Measurements from ENCODE around the gene HOXB2. TPM values are rescaled to one million over a fixed set of nuclear protein-coding genes. Genes with fewer than 3 reads are reported as not detected.

The HOXB2 gene
- total RNA-seq, 1 donor from 2014 or later, result 46.6 TPM

DNA sequence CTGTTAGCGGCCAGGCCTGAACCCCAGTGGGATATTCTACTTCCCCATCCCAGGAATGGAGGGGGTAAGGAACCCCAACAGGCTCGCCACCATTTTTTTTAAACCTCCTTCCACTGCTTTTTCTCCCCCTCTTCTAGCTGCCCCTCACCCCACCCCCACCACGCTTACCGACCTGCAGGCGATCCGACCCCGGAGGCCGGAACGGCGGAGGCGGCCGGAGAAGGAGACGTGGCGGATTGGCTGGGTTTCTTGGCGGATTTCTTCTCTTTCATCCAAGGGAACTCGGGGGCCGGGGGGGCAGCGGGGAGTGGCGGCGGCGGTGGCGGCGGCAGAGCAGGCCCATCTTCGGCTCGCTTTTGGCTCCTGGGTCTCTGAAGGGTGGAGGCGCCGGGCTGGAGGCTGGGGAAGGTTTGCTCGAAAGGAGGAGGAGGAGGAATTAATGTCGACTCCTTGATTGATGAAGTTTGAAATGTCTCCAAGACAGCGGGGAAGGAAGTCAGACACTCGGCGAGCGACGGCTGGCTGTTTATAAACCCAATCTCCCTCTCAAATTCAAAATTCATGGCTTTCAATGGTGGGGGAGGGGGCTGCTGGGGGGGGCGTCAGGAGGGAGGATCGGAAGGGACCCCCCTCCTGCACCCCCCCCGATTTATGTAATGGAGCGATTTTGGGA lies 424 bp downstream of the HOXB2 start:
- peak; percentile 79 for DNase-seq (ENCODE audit: low spot score in 2 of 2, unreplicated experiment in 2 of 2)
- Mint-ChIP-seq H3K4me3 (peak overlapping the region; percentile 91), H3K27ac (peak overlapping the region; percentile 99), H3K9me3 (no peaks in the 10 kb centered on the region), H3K4me1 (peaks cover 72% of the 10 kb centered on the region), H3K27me3 (ENCODE audit: low read depth) (no peaks in the 10 kb centered on the region), H3K36me3 (peaks cover 16% of the 10 kb centered on the region)
- TF ChIP-seq, protein P1, sequence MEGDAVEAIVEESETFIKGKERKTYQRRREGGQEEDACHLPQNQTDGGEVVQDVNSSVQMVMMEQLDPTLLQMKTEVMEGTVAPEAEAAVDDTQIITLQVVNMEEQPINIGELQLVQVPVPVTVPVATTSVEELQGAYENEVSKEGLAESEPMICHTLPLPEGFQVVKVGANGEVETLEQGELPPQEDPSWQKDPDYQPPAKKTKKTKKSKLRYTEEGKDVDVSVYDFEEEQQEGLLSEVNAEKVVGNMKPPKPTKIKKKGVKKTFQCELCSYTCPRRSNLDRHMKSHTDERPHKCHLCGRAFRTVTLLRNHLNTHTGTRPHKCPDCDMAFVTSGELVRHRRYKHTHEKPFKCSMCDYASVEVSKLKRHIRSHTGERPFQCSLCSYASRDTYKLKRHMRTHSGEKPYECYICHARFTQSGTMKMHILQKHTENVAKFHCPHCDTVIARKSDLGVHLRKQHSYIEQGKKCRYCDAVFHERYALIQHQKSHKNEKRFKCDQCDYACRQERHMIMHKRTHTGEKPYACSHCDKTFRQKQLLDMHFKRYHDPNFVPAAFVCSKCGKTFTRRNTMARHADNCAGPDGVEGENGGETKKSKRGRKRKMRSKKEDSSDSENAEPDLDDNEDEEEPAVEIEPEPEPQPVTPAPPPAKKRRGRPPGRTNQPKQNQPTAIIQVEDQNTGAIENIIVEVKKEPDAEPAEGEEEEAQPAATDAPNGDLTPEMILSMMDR (IDR thresholded peaks at IDR 0.05; ENCODE audit: unreplicated experiment), result no peak

DNA sequence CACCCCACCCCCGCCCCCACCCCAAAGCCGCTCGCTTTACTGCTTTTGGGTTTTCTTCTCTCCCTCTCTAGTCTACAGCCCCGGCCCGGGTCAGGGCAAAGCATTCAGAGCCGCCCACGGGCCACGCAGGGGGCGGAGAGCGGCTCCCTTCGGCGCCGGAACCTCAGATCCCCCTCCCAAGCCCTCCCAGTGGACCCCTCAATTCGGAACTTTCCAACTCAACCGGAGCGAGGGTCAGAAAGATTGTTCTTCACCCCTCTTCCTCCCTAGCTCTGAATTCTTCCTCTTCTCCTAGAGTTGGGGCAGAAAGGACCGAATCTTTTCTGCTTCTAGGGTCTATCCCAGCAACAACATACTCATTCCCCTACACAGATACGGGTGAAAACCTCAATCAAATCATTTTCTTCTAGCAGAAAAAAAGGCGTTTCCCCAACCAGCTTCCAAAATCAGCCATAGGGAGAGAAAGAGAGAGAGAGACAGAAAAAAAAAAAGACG lies 1.0 kb downstream of the HOXB2 start:
- no peaks in the 10 kb centered on the region for H3K27me3 Mint-ChIP-seq (ENCODE audit: low read depth)

DNA sequence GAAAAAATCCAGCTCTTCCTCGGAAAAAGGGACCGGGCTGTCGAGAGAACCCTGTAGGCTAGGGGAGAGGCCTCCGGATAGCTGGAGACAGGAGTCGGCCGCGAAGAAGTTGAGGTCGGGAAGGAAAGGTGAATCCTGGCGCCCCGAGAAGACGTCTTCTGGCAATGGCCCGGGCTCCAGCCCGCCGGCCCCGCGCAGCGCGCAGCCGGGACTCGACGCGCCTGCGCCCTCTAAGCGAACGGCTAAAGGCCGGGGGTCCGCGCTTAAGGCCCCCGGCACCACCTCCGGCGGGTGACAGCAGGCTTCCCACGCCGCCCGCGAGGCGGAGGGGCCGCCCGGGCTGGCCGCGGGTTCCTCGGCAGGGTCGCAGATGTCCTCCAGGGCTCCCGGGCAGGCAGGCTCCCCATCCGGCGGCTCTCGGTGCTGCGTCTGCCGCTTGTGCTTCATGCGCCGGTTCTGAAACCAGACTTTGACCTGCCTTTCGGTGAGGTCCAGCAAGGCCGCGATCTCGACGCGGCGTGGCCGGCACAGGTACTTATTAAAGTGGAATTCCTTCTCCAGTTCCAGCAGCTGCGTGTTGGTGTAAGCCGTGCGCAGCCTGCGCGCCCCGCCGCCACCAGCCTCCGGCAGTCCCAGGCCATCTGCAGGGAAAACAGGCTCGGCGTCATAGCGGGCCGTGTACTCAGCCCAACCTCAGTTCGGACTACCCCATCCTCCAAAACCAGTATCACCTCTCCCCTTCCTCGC lies 1.6 kb downstream of the HOXB2 start:
- Mint-ChIP-seq H3K27ac (peak overlapping the region; percentile 99), H3K4me3 (peak overlapping the region; percentile 91), H3K27me3 (ENCODE audit: low read depth) (no peaks in the 10 kb centered on the region), H3K9me3 (no peaks in the 10 kb centered on the region), H3K36me3 (peaks cover 13% of the 10 kb centered on the region), H3K4me1 (peaks cover 70% of the 10 kb centered on the region)
- peak in 1 of 2 experiments; percentile 68 for DNase-seq (ENCODE audit: low spot score in 2 of 2, unreplicated experiment in 2 of 2)
- TF ChIP-seq, protein P1 (IDR thresholded peaks at IDR 0.05; ENCODE audit: unreplicated experiment), result no peak

More for the DNA sequence above, 1.0 kb downstream of the HOXB2 start:
- DNase-seq (ENCODE audit: low spot score in 2 of 2, unreplicated experiment in 2 of 2), result no peak
- H3K9me3 Mint-ChIP-seq, result no peaks in the 10 kb centered on the region
- H3K4me3 Mint-ChIP-seq, result peak overlapping the region; percentile 91
- peaks cover 74% of the 10 kb centered on the region for H3K4me1 Mint-ChIP-seq
- peak overlapping the region; percentile 99 for H3K27ac Mint-ChIP-seq
- TF ChIP-seq, protein P1 (IDR thresholded peaks at IDR 0.05; ENCODE audit: unreplicated experiment), result no peak
- H3K36me3 Mint-ChIP-seq, result peaks cover 13% of the 10 kb centered on the region

DNA sequence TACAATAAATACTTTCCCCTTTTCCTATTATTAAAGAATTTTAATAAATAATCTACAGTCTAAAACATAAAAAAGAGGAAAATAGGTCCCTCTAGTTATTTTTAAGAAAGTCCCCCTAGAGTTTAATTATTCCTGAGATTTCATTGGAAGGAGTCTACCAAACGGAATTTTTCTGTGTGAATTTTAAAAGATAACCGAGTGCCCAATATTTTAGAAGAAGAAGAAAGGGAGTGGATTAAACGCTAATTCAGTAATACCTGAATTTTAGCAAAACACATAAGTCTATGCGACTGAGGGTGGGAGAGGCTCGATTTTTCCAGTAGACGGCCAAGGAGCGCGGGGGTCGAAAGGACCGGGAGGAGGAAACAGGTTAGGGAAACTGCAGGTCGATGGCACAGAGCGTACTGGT lies 2.2 kb downstream of the HOXB2 start:
- TF ChIP-seq, protein P1 (IDR thresholded peaks at IDR 0.05; ENCODE audit: unreplicated experiment), result no peak
- H3K36me3 Mint-ChIP-seq, result peaks cover 13% of the 10 kb centered on the region
- H3K4me1 Mint-ChIP-seq, result peaks cover 64% of the 10 kb centered on the region
- H3K27me3 Mint-ChIP-seq (ENCODE audit: low read depth), result no peaks in the 10 kb centered on the region
- no peaks in the 10 kb centered on the region for H3K9me3 Mint-ChIP-seq
- no peak for DNase-seq (ENCODE audit: low spot score in 2 of 2, unreplicated experiment in 2 of 2)
- H3K4me3 Mint-ChIP-seq, result peak overlapping the region; percentile 89
- H3K27ac Mint-ChIP-seq, result peak overlapping the region; percentile 98

DNA sequence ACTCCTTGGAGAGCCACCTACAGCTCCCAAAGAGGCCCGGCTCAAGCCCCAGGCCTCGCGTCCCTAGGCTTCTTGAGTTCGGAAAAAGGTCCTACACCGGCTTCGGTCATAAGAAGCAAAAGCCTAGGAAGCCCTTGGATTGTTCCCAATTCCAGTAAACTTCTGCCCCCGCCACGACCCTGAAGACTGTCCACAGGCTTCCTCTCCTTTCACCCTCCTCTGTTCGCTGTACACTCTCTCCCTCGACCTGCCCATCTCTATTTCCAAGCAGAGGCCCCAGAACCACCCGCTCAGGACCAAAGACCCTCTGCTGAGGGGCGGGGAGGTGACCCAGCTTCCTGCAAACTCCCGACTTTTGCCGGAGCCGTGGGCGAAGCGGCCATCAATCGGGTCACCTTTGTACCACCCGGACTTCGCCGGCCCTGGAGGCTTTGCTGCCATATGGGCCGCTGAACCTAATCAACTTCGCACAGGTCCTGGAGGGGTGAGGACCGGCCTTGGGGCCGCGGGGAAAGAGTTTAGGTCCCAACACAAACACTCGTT lies 2.7 kb downstream of the HOXB2 start:
- peaks cover 16% of the 10 kb centered on the region for H3K36me3 Mint-ChIP-seq
- peak overlapping the region; percentile 89 for H3K4me3 Mint-ChIP-seq
- peaks cover 64% of the 10 kb centered on the region for H3K4me1 Mint-ChIP-seq
- DNase-seq (ENCODE audit: low spot score in 2 of 2, unreplicated experiment in 2 of 2), result no peak
- H3K27me3 Mint-ChIP-seq (ENCODE audit: low read depth), result no peaks in the 10 kb centered on the region
- H3K9me3 Mint-ChIP-seq, result no peaks in the 10 kb centered on the region
- H3K27ac Mint-ChIP-seq, result peak overlapping the region; percentile 99
- TF ChIP-seq, protein P1 (IDR thresholded peaks at IDR 0.05; ENCODE audit: unreplicated experiment), result no peak

All from mesothelial cell of epicardium (in vitro differentiated cells).